ENCODE data around the gene SNX24.
"Not testable (repeated sequence)": the region's sequence is repeated elsewhere in the genome, so short reads cannot be mapped to it uniquely, and the experiment has no call there.

Gene SNX24

GRCh38 chr5:122845229-122846050 lies at the start of gene SNX24:
SNX24 (plus strand) TSS chr5:122845613; CDS start chr5:122845634, 21 bp downstream.
- DNase-seq, result peak; percentile 66

- peak; percentile 57 for DNase-seq
Measured at GRCh38 chr5:122805481-122805880, 39.9 kb upstream of the SNX24 start.

DNA sequence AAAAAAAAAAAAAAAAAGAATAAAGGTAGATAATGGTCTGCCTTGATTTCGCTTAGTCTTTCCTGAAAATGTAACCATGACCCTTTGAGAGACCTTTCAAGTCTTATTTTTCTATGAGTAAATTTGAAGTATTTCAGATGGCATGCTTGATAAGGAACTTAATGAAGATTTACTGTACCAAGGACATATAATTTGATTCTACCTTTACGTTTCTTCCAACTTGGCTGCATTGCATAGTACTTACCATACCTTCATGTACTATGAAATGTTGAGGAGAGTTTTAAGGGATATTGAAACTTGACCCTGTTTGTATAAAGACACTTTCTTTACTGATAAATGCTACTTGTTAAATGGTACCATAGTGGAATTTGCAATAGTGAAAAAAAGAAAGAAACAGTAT lies 35.0 kb upstream of the SNX24 start:
- DNase-seq, result no peak

- no peak for DNase-seq
Measured at GRCh38 chr5:122815218-122815767, 30.1 kb upstream of the SNX24 start.

DNA sequence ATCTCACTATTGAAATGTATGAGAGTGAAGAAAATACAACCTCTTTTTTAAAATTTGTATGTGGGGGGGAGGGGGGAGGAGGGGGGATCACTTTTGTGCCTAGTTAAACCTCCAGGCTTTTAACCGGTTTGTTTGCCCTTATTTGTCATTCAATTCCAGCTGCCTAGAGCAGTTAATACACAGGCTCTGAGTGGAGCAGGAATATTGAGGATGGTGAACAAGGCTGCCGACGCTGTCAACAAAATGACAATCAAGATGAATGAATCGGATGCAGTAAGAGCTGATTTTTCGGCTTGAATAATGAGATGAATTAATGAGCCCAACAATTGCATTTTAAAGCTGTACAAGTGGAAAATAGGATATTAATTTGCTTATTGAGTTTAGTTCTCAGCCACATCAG lies 28.7 kb upstream of the SNX24 start:
- no peak for DNase-seq

DNA sequence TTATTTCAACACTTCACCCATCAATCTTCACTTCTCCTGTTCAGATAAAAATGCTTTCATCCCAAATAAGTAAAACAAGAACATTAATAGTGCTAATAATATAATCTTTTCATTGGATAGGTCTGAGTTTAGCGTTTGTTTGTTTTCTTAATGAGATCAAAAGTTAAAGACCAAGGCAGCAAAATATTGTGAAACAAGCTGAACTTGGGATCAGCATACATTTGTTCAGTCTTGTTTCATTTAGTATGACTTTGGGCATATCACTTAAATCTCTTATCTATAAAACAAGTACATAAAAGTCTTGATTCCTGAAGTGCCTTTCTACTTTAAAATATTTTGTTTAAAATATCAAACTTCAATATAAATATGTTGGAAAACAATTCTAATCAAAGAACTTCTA lies 13.4 kb upstream of the SNX24 start:
- DNase-seq, result no peak

DNA sequence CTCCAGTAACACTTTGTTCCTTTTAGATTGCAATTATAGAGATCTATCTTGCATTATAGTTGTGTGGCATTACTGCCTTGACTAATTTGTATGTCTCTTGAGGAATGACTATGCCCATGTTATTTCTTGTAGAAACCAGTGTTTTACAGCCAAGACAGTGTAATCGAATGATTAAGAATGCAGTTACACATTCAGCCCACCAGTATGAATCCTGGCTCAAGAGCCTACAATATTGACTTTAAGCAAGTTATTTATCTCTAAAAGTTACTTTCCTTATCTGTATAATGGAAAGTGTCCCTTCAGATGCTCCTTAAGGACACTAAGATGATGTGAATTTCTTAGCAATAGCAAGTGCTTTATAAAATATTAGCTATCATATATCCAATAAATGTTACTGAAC lies 9.7 kb upstream of the SNX24 start:
- no peak for DNase-seq

GRCh38 chr5:122836947-122837346 lies 8.5 kb upstream of the SNX24 start:
- DNase-seq, result no peak

DNA sequence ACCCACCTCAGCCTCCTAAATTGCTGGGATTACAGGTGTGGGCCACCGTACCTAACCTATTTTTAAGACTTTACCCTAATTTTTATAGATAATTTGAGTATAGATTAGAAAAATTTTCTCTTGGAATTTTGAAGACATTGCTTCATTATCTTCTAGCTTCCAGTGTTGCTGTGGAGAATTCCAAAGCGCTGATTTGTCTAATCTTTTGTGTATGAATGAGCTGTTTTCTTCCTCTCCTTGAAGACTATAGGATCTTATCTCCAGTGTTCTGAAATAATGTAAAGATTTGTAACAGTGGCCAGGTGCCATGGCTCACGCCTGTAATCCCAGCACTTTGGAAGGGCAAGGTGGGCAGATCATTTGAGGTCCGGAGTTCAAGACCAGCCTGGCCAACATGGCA lies 5.7 kb upstream of the SNX24 start:
- no peak for DNase-seq

GRCh38 chr5:122842016-122842580 lies 3.3 kb upstream of the SNX24 start:
- DNase-seq, result no peak

DNA sequence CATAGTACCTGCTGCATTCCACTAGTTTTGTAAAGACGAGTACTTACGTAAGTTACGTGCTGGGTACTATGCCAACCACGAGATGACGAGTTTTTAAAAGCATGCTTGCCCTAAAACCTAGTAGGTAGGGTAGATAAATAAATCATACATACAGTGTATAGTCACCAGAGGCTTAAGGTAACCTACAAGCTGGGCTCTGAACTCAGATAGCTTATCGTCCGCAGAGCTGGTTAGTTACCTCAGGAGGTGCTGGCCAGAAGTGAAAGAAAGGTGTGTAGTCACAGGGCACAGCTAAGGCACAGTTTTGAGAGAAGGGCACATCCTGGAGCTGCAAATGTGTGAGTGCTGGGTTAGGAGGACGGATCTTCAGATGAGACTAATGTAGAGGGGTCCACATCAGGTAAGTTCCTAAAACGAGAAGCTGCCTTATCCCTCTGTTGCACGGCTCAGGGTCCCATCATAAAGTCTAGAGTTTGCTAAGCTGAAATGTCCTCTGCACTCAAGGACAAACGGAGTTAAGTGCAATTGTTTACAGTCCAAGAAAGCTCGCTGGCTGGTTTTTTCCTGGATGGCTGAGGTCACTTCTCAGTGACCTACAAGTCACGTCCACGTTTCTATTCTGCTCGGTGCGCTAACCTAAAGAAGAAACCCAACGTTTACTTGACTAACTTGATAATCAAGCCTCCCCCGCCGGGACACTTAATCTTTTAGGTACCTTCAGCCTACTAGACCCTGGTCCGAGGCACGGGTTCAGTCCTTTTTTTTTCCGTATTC lies 1.1 kb upstream of the SNX24 start:
- no peak for DNase-seq

DNA sequence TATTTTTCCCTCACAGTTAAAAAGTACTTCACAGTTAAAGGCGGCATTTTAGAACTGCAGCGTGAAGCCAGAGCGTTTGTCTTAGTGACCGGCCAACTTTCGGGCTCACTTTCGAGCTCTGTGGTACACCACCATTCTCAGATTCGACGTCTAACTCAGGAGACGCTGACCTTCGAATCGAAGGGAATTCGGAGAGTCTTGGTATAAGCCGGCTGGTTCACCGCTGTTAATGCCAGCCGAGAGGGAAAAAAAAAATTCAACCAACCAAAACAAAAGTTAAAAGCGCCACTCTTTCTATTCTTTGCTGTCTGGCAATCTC lies 544 bp upstream of the SNX24 start:
- DNase-seq, result no peak

GRCh38 chr5:122846051-122846550 lies 688 bp downstream of the SNX24 start:
- peak; percentile 76 for DNase-seq

GRCh38 chr5:122847687-122848081 lies 2.3 kb downstream of the SNX24 start:
- DNase-seq, result no peak

- peak; percentile 40 for DNase-seq
Measured at GRCh38 chr5:122849771-122850170, 4.4 kb downstream of the SNX24 start.

GRCh38 chr5:122857538-122857937 lies 12.1 kb downstream of the SNX24 start:
- DNase-seq, result not testable (repeated sequence)

- DNase-seq, result peak; percentile 61
Measured at GRCh38 chr5:122858451-122858850, 13.0 kb downstream of the SNX24 start.

GRCh38 chr5:122863240-122863639 lies 17.8 kb downstream of the SNX24 start:
- no peak for DNase-seq

- DNase-seq, result no peak
Measured at GRCh38 chr5:122863721-122864120, 18.3 kb downstream of the SNX24 start.

DNA sequence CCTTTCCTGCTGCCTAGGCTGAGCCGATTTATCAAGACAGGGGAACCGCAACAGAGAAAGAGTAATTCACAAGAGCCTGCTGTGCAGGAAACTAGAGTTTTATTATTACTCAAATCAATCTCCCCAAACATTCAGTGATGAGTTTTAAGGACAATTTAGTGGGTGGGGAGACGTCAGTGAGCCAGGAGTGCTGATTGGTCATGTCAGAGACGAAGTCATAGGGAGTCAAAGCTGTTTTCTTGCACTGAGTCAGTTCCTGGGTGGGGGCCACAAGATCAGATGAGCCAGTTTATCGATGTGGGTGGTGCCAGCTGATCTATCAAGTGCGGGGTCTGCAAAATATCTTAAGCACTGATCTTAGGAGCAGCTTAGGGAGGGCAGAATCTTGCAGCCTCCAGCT lies 19.0 kb downstream of the SNX24 start:
- DNase-seq, result no peak

DNA sequence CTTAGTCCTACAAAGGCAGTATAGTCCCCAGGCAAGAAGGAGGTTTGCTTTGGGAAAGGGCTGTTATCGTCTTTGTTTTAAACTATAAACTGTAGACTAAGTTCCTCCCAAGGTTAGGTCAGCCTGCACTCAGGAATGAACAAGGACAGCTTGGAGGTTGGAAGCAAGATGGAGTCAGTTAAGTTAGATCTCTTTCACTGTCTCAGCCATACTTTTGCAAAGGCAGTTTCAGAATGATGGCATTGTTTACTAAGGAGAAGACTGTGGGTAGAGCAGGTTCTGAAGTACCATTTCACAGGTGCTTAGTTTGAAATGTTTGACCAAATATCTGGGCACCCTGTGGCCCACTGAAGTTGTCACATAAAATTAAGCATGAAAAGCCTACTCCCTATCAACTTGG lies 19.4 kb downstream of the SNX24 start:
- DNase-seq, result no peak

- peak; percentile 78 for DNase-seq
Measured at GRCh38 chr5:122870219-122870856, 24.9 kb downstream of the SNX24 start.

- peak; percentile 48 for DNase-seq
Measured at GRCh38 chr5:122871661-122872060, 26.2 kb downstream of the SNX24 start.

Measured in fibroblast of skin of right quadriceps (primary cell).